HCT116 (cell line): Measurements from ENCODE around the gene CHRNA7. TPM values are rescaled to one million over a fixed set of nuclear protein-coding genes. Genes with fewer than 3 reads are reported as not detected.

Source experiments
- ATAC-seq: fragments of 200-7000 bp; cut with Tn5 transposase; 2 replicates; pipeline ENCODE4 v1.9.1; 2020; ENCODE audit warnings: mild to moderate bottlenecking, moderate library complexity
- BruUV-seq: library from RNA; stranded (reverse); fragments of 400-500 nt; replicated peaks from 2 replicates; lab custom pipeline; 2021; lab: Mats Ljungman, UMichigan
- CTCF ChIA-PET: fragments of 300-600 bp; sonication (Branson Sonifier 250); formaldehyde crosslinking; loops from one replicate; lab custom pipeline; 2021; ENCODE audit warnings: antibody characterized with exemption; lab: Charles Lee
- POLR2A ChIA-PET: fragments of 300-600, 350-600 bp; sonication (Branson Sonifier 250); formaldehyde crosslinking; loops from one replicate; lab custom pipeline; 2021; ENCODE audit warnings: antibody characterized with exemption; lab: Charles Lee
- RAD21 ChIA-PET, 2 experiments: fragments of 300-600 bp; sonication (Branson Sonifier 250); formaldehyde crosslinking; loops; one replicate each; lab custom pipeline; 2023; ENCODE audit warnings: low total read pairs in 2 of 2; ENCODE audit not compliant: uncharacterized antibody in 2 of 2, unreplicated experiment in 2 of 2, low non-redundant PET in 1 of 2; lab: Charles Lee
- DNase-seq: peaks from one replicate; pipeline ENCODE4 v3.0.0-alpha.2; 2010; ENCODE audit warnings: low read depth, low spot score
- H2AFZ ChIP-seq: fragments of 200-600 bp; shearing (Covaris generic), sonication (generic); 2 replicates; pipeline ENCODE4 v1.6.1; 2017; ENCODE audit warnings: low read depth, mixed run types, mixed read lengths, antibody characterized with exemption, low read length; ENCODE audit not compliant: poor library complexity, severe bottlenecking
- H3K27ac ChIP-seq: 2 replicates; pipeline ENCODE4 v1.5.1; 2012; ENCODE audit warnings: low read depth, low read length
- H3K27me3 ChIP-seq: fragments of 200-600 bp; sonication (generic); 2 replicates; pipeline ENCODE4 v1.6.1; 2016; ENCODE audit warnings: mixed run types, low read length, mixed read lengths; ENCODE audit not compliant: insufficient read depth
- H3K36me3 ChIP-seq, 2 experiments: fragments of 200-500 bp in 1 of 2; fragments of 200-600 bp in 1 of 2; sonication (Bioruptor generic) in 1 of 2; sonication (generic) in 1 of 2; 2 replicates each; pipeline versions ENCODE4 v1.5.1 to v1.6.1; 2014 to 2016; ENCODE audit warnings: low read length in 2 of 2, inconsistent platforms in 1 of 2, mixed read lengths in 1 of 2, mixed run types in 1 of 2; ENCODE audit not compliant: insufficient read depth in 2 of 2, control insufficient read depth in 1 of 2
- H3K4me1 ChIP-seq, 2 experiments: fragments of 200-600 bp in 1 of 2; sonication (generic) in 1 of 2; 2 replicates each; pipeline versions ENCODE4 v1.5.1 to v1.6.1; 2012 to 2017; ENCODE audit warnings: low read length in 2 of 2, inconsistent platforms in 1 of 2, mild to moderate bottlenecking in 1 of 2, mixed read lengths in 1 of 2, mixed run types in 1 of 2, moderate library complexity in 1 of 2; ENCODE audit not compliant: insufficient read depth in 2 of 2, control insufficient read depth in 1 of 2
- H3K4me2 ChIP-seq: fragments of 200-600 bp; sonication (generic); 2 replicates; pipeline ENCODE4 v1.6.1; 2017; ENCODE audit warnings: mixed run types, low read length, mixed read lengths
- H3K4me3 ChIP-seq, 2 experiments: fragments of 200-600 bp in 1 of 2; sonication (generic) in 1 of 2; replicated peaks in 1 of 2; 2 replicates each; pipeline ENCODE4 v1.5.1; 2011 to 2016; ENCODE audit warnings: low read length in 2 of 2, control low read depth in 1 of 2, low read depth in 1 of 2, mild to moderate bottlenecking in 1 of 2, mixed read lengths in 1 of 2, mixed run types in 1 of 2
- H3K79me2 ChIP-seq: fragments of 200-600 bp; sonication (generic); 2 replicates; pipeline ENCODE4 v1.6.1; 2017; ENCODE audit warnings: mild to moderate bottlenecking, mixed run types, low read length, moderate library complexity, mixed read lengths; ENCODE audit not compliant: insufficient read depth
- H3K9ac ChIP-seq: fragments of 200-600 bp; sonication (generic); 2 replicates; pipeline ENCODE4 v1.6.1; 2016; ENCODE audit warnings: low read length, mixed read lengths
- H3K9me2 ChIP-seq: fragments of 200-600 bp; sonication (generic), shearing (Covaris generic); 2 replicates; pipeline ENCODE4 v1.6.1; 2017; ENCODE audit warnings: mixed run types, mild to moderate bottlenecking, moderate library complexity; ENCODE audit not compliant: insufficient read depth
- H3K9me3 ChIP-seq, 2 experiments: fragments of 200-500 bp in 1 of 2; fragments of 200-600 bp in 1 of 2; sonication (Bioruptor generic) in 1 of 2; sonication (generic) in 1 of 2; 2 replicates each; pipeline ENCODE4 v1.6.1; 2014 to 2017; ENCODE audit warnings: low read length in 2 of 2, mixed read lengths in 2 of 2, inconsistent platforms in 1 of 2, low read depth in 1 of 2, mild to moderate bottlenecking in 1 of 2, mixed run types in 1 of 2, moderate library complexity in 1 of 2; ENCODE audit not compliant: control insufficient read depth in 1 of 2, insufficient read depth in 1 of 2
- H4K20me1 ChIP-seq: fragments of 200-600 bp; sonication (generic), shearing (Covaris generic); 2 replicates; pipeline ENCODE4 v1.6.1; 2017; ENCODE audit warnings: mixed run types, mild to moderate bottlenecking, moderate library complexity; ENCODE audit not compliant: insufficient read depth
- CBX3 ChIP-seq: IDR thresholded peaks from 2 replicates; pipeline ENCODE4 v1.6.1; 2012; ENCODE audit warnings: low read depth
- CEBPB ChIP-seq: IDR thresholded peaks from 2 replicates; pipeline ENCODE4 v1.6.1; 2012; ENCODE audit warnings: low read depth
- EGR1 ChIP-seq: IDR thresholded peaks from 2 replicates; pipeline ENCODE4 v1.6.1; 2012; ENCODE audit warnings: low read depth
- ELF1 ChIP-seq: IDR thresholded peaks from 2 replicates; pipeline ENCODE4 v1.6.1; 2012; ENCODE audit warnings: low read depth, borderline replicate concordance
- EZH2 ChIP-seq: fragments of 200-600 bp; sonication (generic); IDR thresholded peaks from 2 replicates; pipeline ENCODE4 v1.6.1; 2017; ENCODE audit warnings: antibody characterized with exemption, mixed run types
- EZH2phosphoT487 ChIP-seq: fragments of 200-600 bp; IDR thresholded peaks from 2 replicates; pipeline ENCODE4 v1.6.1; 2018; ENCODE audit warnings: antibody characterized with exemption, borderline replicate concordance
- JUND ChIP-seq: IDR thresholded peaks from 2 replicates; pipeline ENCODE4 v1.6.1; 2012
- MAX ChIP-seq: IDR thresholded peaks from 2 replicates; pipeline ENCODE4 v1.6.1; 2012
- POLR2A ChIP-seq: IDR thresholded peaks from 2 replicates; pipeline ENCODE4 v1.7.0; 2011; ENCODE audit warnings: borderline replicate concordance; ENCODE audit not compliant: insufficient read depth, insufficient read length; ENCODE audit errors: extremely low read depth
- POLR2AphosphoS5 ChIP-seq: IDR thresholded peaks from 2 replicates; pipeline ENCODE4 v1.6.1; 2011; ENCODE audit warnings: mild to moderate bottlenecking, low read depth, low read length, moderate library complexity
- RAD21 ChIP-seq: IDR thresholded peaks from 2 replicates; pipeline ENCODE4 v1.6.1; 2012; ENCODE audit warnings: low read depth, mild to moderate bottlenecking
- SIN3A ChIP-seq: IDR thresholded peaks from 2 replicates; pipeline ENCODE4 v1.6.1; 2012; ENCODE audit warnings: low read depth
- SRF ChIP-seq: IDR thresholded peaks from 2 replicates; pipeline ENCODE4 v1.6.1; 2012; ENCODE audit warnings: low read depth
- TCF7L2 ChIP-seq: IDR thresholded peaks from 2 replicates; pipeline ENCODE4 v1.7.0; 2011; ENCODE audit warnings: borderline replicate concordance, inconsistent platforms; ENCODE audit not compliant: insufficient read depth, insufficient read length; ENCODE audit errors: extremely low read depth
- YY1 ChIP-seq: IDR thresholded peaks from 2 replicates; pipeline ENCODE4 v1.6.1; 2011; ENCODE audit warnings: low read length, low read depth, moderate library complexity, mild to moderate bottlenecking; ENCODE audit not compliant: insufficient replicate concordance; ENCODE audit errors: extremely low read depth
- ZFX ChIP-seq: fragments of 450-650 bp; IDR thresholded peaks from 2 replicates; pipeline ENCODE4 v1.6.1; 2017
- ZNF274 ChIP-seq: fragments of 200-500 bp; sonication (Bioruptor generic); IDR thresholded peaks from 2 replicates; pipeline ENCODE4 v1.6.1; 2014; ENCODE audit warnings: mild to moderate bottlenecking, low read depth, low read length, inconsistent platforms
- intact Hi-C: fragments of 100-400 bp; cut with micrococcal nuclease; formaldehyde crosslinking; loops from 2 replicates; pipeline ENCODE4 v1.10.0; 2022
- total RNA-seq: library from RNA; stranded (reverse); gene quantifications from one replicate; pipeline ENCODE4 v1.2.1, GENCODE V29; 2021; ENCODE audit not compliant: unreplicated experiment
- TF ChIP-seq, protein P1 (sequence below): IDR thresholded peaks from 2 replicates; pipeline ENCODE4 v1.6.1; 2012
- TF ChIP-seq, protein P2 (sequence below): IDR thresholded peaks from 2 replicates; pipeline ENCODE4 v1.6.1; 2011; ENCODE audit warnings: mild to moderate bottlenecking, low read length, moderate library complexity; ENCODE audit not compliant: insufficient replicate concordance; ENCODE audit errors: extremely low read depth
- TF ChIP-seq, protein P3 (sequence below): IDR thresholded peaks from 2 replicates; pipeline ENCODE4 v1.6.1; 2012; ENCODE audit warnings: low read depth

Gene CHRNA7
- total RNA-seq, 1 experiment from 2014 or later: 6.8 TPM

GRCh38 chr15:32108661-32109060 is 78.3 kb downstream of the CHRNA7 start:
- H3K4me1 ChIP-seq: no peaks in the 10 kb centered on the region
- no peaks in the 10 kb centered on the region for H3K9me3 ChIP-seq
- RAD21 ChIA-PET: no interaction called here
- H3K9me2 ChIP-seq: no peaks in the 10 kb centered on the region
- H3K4me2 ChIP-seq: no peak overlapping the region
- H3K4me3 ChIP-seq: no peak overlapping the region
- no TSS peak for BruUV-seq
- no peak for DNase-seq
- POLR2A ChIA-PET: no interaction called here
- H4K20me1 ChIP-seq: no peaks in the 10 kb centered on the region
- CTCF ChIA-PET: no interaction called here
- H3K27me3 ChIP-seq: no peaks in the 10 kb centered on the region
- H2AFZ ChIP-seq: no peak overlapping the region
- H3K36me3 ChIP-seq: no peaks in the 10 kb centered on the region
- H3K79me2 ChIP-seq: no peaks in the 10 kb centered on the region
- intact Hi-C loops: no loop called here
- H3K9ac ChIP-seq: no peak overlapping the region
- TF ChIP-seq RAD21 (no peak), CEBPB (no peak), SIN3A (no peak), POLR2A (no peak), EGR1 (no peak), SRF (no peak), CBX3 (no peak), YY1 (no peak), ZFX (no peak), POLR2AphosphoS5 (no peak), EZH2 (no peak), ELF1 (no peak), TCF7L2 (no peak), EZH2phosphoT487 (no peak), MAX (no peak), JUND (no peak), ZNF274 (no peak)
- TF ChIP-seq, protein P1, sequence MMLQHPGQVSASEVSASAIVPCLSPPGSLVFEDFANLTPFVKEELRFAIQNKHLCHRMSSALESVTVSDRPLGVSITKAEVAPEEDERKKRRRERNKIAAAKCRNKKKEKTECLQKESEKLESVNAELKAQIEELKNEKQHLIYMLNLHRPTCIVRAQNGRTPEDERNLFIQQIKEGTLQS: no peak
- TF ChIP-seq, protein P2, sequence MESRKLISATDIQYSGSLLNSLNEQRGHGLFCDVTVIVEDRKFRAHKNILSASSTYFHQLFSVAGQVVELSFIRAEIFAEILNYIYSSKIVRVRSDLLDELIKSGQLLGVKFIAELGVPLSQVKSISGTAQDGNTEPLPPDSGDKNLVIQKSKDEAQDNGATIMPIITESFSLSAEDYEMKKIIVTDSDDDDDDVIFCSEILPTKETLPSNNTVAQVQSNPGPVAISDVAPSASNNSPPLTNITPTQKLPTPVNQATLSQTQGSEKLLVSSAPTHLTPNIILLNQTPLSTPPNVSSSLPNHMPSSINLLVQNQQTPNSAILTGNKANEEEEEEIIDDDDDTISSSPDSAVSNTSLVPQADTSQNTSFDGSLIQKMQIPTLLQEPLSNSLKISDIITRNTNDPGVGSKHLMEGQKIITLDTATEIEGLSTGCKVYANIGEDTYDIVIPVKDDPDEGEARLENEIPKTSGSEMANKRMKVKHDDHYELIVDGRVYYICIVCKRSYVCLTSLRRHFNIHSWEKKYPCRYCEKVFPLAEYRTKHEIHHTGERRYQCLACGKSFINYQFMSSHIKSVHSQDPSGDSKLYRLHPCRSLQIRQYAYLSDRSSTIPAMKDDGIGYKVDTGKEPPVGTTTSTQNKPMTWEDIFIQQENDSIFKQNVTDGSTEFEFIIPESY: no peak
- TF ChIP-seq, protein P3, sequence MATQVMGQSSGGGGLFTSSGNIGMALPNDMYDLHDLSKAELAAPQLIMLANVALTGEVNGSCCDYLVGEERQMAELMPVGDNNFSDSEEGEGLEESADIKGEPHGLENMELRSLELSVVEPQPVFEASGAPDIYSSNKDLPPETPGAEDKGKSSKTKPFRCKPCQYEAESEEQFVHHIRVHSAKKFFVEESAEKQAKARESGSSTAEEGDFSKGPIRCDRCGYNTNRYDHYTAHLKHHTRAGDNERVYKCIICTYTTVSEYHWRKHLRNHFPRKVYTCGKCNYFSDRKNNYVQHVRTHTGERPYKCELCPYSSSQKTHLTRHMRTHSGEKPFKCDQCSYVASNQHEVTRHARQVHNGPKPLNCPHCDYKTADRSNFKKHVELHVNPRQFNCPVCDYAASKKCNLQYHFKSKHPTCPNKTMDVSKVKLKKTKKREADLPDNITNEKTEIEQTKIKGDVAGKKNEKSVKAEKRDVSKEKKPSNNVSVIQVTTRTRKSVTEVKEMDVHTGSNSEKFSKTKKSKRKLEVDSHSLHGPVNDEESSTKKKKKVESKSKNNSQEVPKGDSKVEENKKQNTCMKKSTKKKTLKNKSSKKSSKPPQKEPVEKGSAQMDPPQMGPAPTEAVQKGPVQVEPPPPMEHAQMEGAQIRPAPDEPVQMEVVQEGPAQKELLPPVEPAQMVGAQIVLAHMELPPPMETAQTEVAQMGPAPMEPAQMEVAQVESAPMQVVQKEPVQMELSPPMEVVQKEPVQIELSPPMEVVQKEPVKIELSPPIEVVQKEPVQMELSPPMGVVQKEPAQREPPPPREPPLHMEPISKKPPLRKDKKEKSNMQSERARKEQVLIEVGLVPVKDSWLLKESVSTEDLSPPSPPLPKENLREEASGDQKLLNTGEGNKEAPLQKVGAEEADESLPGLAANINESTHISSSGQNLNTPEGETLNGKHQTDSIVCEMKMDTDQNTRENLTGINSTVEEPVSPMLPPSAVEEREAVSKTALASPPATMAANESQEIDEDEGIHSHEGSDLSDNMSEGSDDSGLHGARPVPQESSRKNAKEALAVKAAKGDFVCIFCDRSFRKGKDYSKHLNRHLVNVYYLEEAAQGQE: no peak
- no peak overlapping the region for H3K27ac ChIP-seq
- ATAC-seq: no peak
